ENCODE measurements around the gene PPP1R17. TPM values are rescaled to one million over a fixed set of nuclear protein-coding genes. Genes with fewer than 3 reads are reported as not detected.

Gene PPP1R17
- polyA plus RNA-seq, 1 donor from 2014 or later: 8.8 TPM

DNA sequence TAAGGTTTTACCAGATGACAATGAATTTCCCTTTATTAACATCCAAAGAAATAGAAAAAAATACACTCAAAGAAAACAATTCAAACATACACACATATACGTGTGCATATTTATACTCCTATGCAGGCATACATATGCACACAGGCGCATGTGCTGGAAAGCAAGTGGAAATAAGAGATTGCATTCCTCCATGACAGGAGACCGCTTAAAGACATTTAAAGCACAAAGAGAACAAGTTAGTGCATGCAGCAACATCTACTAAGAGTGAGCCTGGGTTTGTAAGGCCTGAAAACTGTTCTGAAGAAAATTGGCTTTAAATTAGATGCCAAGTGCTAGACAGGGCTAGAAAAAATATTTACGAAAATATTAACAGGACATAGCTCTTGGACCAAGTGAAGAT is 40.1 kb upstream of the PPP1R17 start:
- Histone ChIP-seq H3K36me3 (ENCODE audit: insufficient read depth, low read length) (no peaks in the 10 kb centered on the region), H3K27me3 (ENCODE audit: insufficient read depth, low read depth, low read length) (no peaks in the 10 kb centered on the region), H2AFZ (ENCODE audit: low read depth, low read length) (no peak overlapping the region), H4K20me1 (ENCODE audit: insufficient read depth) (no peaks in the 10 kb centered on the region), H3F3A (ENCODE audit: insufficient read depth, low read length, poor library complexity, severe bottlenecking) (no peaks in the 10 kb centered on the region), H3K9ac (ENCODE audit: low read length) (no peak overlapping the region), H3K9me3 (ENCODE audit: low read length) (no peaks in the 10 kb centered on the region), H3K9me2 (ENCODE audit: insufficient read depth, low read length) (no peaks in the 10 kb centered on the region), H3K4me3 (ENCODE audit: low read length) (no peak overlapping the region), H3K79me2 (replicated peaks; ENCODE audit: insufficient read depth, low read length) (no peaks in the 10 kb centered on the region), H3K27ac (ENCODE audit: low read length) (no peak overlapping the region), H3K4me2 (ENCODE audit: low read length) (no peak overlapping the region)
- no peak for TF ChIP-seq EP300 (conservative IDR thresholded peaks at IDR 0.05; ENCODE audit: poor library complexity, severe bottlenecking)
- TF ChIP-seq, protein P1, sequence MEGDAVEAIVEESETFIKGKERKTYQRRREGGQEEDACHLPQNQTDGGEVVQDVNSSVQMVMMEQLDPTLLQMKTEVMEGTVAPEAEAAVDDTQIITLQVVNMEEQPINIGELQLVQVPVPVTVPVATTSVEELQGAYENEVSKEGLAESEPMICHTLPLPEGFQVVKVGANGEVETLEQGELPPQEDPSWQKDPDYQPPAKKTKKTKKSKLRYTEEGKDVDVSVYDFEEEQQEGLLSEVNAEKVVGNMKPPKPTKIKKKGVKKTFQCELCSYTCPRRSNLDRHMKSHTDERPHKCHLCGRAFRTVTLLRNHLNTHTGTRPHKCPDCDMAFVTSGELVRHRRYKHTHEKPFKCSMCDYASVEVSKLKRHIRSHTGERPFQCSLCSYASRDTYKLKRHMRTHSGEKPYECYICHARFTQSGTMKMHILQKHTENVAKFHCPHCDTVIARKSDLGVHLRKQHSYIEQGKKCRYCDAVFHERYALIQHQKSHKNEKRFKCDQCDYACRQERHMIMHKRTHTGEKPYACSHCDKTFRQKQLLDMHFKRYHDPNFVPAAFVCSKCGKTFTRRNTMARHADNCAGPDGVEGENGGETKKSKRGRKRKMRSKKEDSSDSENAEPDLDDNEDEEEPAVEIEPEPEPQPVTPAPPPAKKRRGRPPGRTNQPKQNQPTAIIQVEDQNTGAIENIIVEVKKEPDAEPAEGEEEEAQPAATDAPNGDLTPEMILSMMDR (IDR thresholded peaks at IDR 0.05; ENCODE audit: poor library complexity, severe bottlenecking): no peak
- TF ChIP-seq EZH2 (IDR thresholded peaks at IDR 0.05; ENCODE audit: borderline replicate concordance, insufficient read depth, low read length, poor library complexity, severe bottlenecking): no peak
- no peak for TF ChIP-seq POLR2AphosphoS5 (IDR thresholded peaks at IDR 0.05)
- TF ChIP-seq TAF1 (IDR thresholded peaks at IDR 0.05; ENCODE audit: low read depth): no peak
- TF ChIP-seq, protein P2, sequence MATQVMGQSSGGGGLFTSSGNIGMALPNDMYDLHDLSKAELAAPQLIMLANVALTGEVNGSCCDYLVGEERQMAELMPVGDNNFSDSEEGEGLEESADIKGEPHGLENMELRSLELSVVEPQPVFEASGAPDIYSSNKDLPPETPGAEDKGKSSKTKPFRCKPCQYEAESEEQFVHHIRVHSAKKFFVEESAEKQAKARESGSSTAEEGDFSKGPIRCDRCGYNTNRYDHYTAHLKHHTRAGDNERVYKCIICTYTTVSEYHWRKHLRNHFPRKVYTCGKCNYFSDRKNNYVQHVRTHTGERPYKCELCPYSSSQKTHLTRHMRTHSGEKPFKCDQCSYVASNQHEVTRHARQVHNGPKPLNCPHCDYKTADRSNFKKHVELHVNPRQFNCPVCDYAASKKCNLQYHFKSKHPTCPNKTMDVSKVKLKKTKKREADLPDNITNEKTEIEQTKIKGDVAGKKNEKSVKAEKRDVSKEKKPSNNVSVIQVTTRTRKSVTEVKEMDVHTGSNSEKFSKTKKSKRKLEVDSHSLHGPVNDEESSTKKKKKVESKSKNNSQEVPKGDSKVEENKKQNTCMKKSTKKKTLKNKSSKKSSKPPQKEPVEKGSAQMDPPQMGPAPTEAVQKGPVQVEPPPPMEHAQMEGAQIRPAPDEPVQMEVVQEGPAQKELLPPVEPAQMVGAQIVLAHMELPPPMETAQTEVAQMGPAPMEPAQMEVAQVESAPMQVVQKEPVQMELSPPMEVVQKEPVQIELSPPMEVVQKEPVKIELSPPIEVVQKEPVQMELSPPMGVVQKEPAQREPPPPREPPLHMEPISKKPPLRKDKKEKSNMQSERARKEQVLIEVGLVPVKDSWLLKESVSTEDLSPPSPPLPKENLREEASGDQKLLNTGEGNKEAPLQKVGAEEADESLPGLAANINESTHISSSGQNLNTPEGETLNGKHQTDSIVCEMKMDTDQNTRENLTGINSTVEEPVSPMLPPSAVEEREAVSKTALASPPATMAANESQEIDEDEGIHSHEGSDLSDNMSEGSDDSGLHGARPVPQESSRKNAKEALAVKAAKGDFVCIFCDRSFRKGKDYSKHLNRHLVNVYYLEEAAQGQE (IDR thresholded peaks at IDR 0.05; ENCODE audit: borderline replicate concordance): no peak
- TF ChIP-seq SMC3 (conservative IDR thresholded peaks at IDR 0.05; ENCODE audit: poor library complexity): no peak
- no peak for TF ChIP-seq MXI1 (conservative IDR thresholded peaks at IDR 0.05; ENCODE audit: poor library complexity, severe bottlenecking)
- TF ChIP-seq RAD21 (conservative IDR thresholded peaks at IDR 0.05): no peak

DNA sequence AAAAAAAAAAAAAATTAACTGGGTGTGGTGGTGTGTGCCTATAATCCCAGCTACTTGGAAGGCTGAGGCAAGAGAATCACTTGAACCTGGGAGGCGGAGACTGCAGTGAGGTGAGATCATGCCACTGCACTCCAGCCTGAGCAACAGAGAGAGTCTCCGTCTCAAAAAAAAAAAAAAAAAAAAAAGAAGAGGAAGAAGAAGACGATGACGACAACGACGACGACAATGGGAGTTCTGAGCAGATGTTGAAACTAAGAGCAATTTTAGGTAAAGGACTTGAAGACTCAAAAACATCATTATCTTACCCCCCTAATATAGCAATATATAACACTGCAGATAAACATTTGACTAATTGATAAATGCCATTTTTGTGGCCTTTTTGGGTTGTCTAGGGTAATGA is 39.5 kb upstream of the PPP1R17 start:
- no peaks in the 10 kb centered on the region for H3K9me3 ChIP-seq (ENCODE audit: low read length)
- TF ChIP-seq EP300 (conservative IDR thresholded peaks at IDR 0.05; ENCODE audit: poor library complexity, severe bottlenecking) (no peak), TAF1 (IDR thresholded peaks at IDR 0.05; ENCODE audit: low read depth) (no peak), RAD21 (conservative IDR thresholded peaks at IDR 0.05) (no peak), SMC3 (conservative IDR thresholded peaks at IDR 0.05; ENCODE audit: poor library complexity) (no peak)
- TF ChIP-seq, protein P1 (IDR thresholded peaks at IDR 0.05; ENCODE audit: poor library complexity, severe bottlenecking): no peak
- H3K9ac ChIP-seq (ENCODE audit: low read length): no peak overlapping the region
- H3K4me3 ChIP-seq (ENCODE audit: low read length): no peak overlapping the region
- no peak overlapping the region for H3K27ac ChIP-seq (ENCODE audit: low read length)
- no peaks in the 10 kb centered on the region for H3F3A ChIP-seq (ENCODE audit: insufficient read depth, low read length, poor library complexity, severe bottlenecking)
- no peaks in the 10 kb centered on the region for H3K9me2 ChIP-seq (ENCODE audit: insufficient read depth, low read length)
- no peak overlapping the region for H3K4me2 ChIP-seq (ENCODE audit: low read length)
- H2AFZ ChIP-seq (ENCODE audit: low read depth, low read length): no peak overlapping the region
- H3K27me3 ChIP-seq (ENCODE audit: insufficient read depth, low read depth, low read length): no peaks in the 10 kb centered on the region
- no peaks in the 10 kb centered on the region for H3K36me3 ChIP-seq (ENCODE audit: insufficient read depth, low read length)
- no peaks in the 10 kb centered on the region for H4K20me1 ChIP-seq (ENCODE audit: insufficient read depth)
- no peaks in the 10 kb centered on the region for H3K79me2 ChIP-seq (replicated peaks; ENCODE audit: insufficient read depth, low read length)

Data from neural cell (in vitro differentiated cells).